HepG2 (cell line): Measurements from ENCODE around the gene ARHGAP33.

Source experiments
- CREB1 ChIP-seq, 2 experiments: fragments of 450-650 bp in 1 of 2; IDR thresholded peaks; 2 replicates each; pipeline ENCODE4 v1.6.1; 2016 to 2017; ENCODE audit warnings: control low read depth in 1 of 2, mild to moderate bottlenecking in 1 of 2, missing compliant biosample characterization in 1 of 2, missing genetic modification characterization in 1 of 2
- HNF4A ChIP-seq: sonication (generic); formaldehyde crosslinking; IDR thresholded peaks from 2 replicates; pipeline ENCODE4 v1.4.0; 2020; ENCODE audit warnings: missing genetic modification reagents
- JUND ChIP-seq: sonication (generic); formaldehyde crosslinking; IDR thresholded peaks from 2 replicates; pipeline ENCODE4 v1.8.0; 2022; ENCODE audit warnings: mild to moderate bottlenecking, missing genetic modification reagents
- KAT7 ChIP-seq: IDR thresholded peaks from 2 replicates; pipeline ENCODE4 v1.6.1; 2018; ENCODE audit warnings: borderline replicate concordance, missing compliant biosample characterization
- KLF6 ChIP-seq: IDR thresholded peaks from 2 replicates; pipeline ENCODE4 v1.8.0; 2016; ENCODE audit warnings: missing biosample characterization, missing genetic modification reagents
- NAIF1 ChIP-seq: sonication (generic); formaldehyde crosslinking; IDR thresholded peaks from 2 replicates; pipeline ENCODE4 v1.5.0; 2020; ENCODE audit warnings: mild to moderate bottlenecking, missing genetic modification reagents, borderline replicate concordance
- NCOA1 ChIP-seq: sonication (generic); formaldehyde crosslinking; IDR thresholded peaks from 2 replicates; pipeline ENCODE4 v1.9.0; 2021; ENCODE audit warnings: missing genetic modification reagents
- NFE2L2 ChIP-seq: fragments of 150-350 bp; IDR thresholded peaks from 2 replicates; pipeline ENCODE4 v1.6.1; 2014; ENCODE audit warnings: low read length
- PLRG1 ChIP-seq: fragments of 450-650 bp; conservative IDR thresholded peaks from 2 replicates; pipeline ENCODE4 v1.6.1; 2016
- POLR2AphosphoS5 ChIP-seq: IDR thresholded peaks from 2 replicates; pipeline ENCODE4 v1.6.1; 2012; ENCODE audit warnings: low read depth, low read length
- RXRA ChIP-seq: sonication (generic); formaldehyde crosslinking; IDR thresholded peaks from 2 replicates; pipeline ENCODE4 v1.5.1; 2020; ENCODE audit warnings: missing genetic modification reagents
- TFDP2 ChIP-seq: sonication (generic); formaldehyde crosslinking; IDR thresholded peaks from 2 replicates; pipeline ENCODE4 v1.4.0; 2020; ENCODE audit warnings: missing genetic modification reagents
- ZBTB26 ChIP-seq: IDR thresholded peaks from 2 replicates; pipeline ENCODE4 v1.6.1; 2016; ENCODE audit warnings: missing compliant biosample characterization, missing genetic modification reagents, borderline replicate concordance
- ZNF629 ChIP-seq: sonication (generic); formaldehyde crosslinking; conservative IDR thresholded peaks from 2 replicates; pipeline ENCODE4 v1.5.0; 2020; ENCODE audit warnings: missing genetic modification reagents

- TF ChIP-seq ZNF629 (CRISPR knock-in tag): no peak
- no peak for TF ChIP-seq CREB1 (IDR thresholded peaks at IDR 0.05)
- TF ChIP-seq CREB1 (CRISPR knock-in tag; IDR thresholded peaks at IDR 0.05): no peak
- no peak for TF ChIP-seq NCOA1 (CRISPR knock-in tag)
- TF ChIP-seq KLF6 (CRISPR knock-in tag): no peak
- TF ChIP-seq PLRG1: no peak
- TF ChIP-seq NAIF1 (CRISPR knock-in tag): no peak
- TF ChIP-seq ZBTB26 (CRISPR knock-in tag): no peak
- TF ChIP-seq POLR2AphosphoS5: no peak
- no peak for TF ChIP-seq HNF4A
- TF ChIP-seq RXRA (CRISPR knock-in tag): no peak
- TF ChIP-seq JUND (CRISPR knock-in tag): no peak
- TF ChIP-seq TFDP2: no peak
- TF ChIP-seq NFE2L2: no peak
- TF ChIP-seq KAT7: no peak
Observed at GRCh38 chr19:35759697-35760096, 15.7 kb upstream of the ARHGAP33 start.
